Measurements from ENCODE around the gene CHGA.

CHGA gene

GRCh38 chr14:92939699-92940098 lies 16.7 kb downstream of the CHGA start:
- H3K4me3 ChIP-seq (ENCODE audit: low read length) = no peak overlapping the region
- DNase-seq (ENCODE audit: low read depth, low spot score) = no peak

- H3K4me3 ChIP-seq (ENCODE audit: low read length) = no peak overlapping the region
- DNase-seq (ENCODE audit: low read depth, low spot score) = no peak
These were observed 17.6 kb downstream of the CHGA start for GRCh38 chr14:92940543-92940942.

GRCh38 chr14:92941531-92941930 lies 18.6 kb downstream of the CHGA start:
- no peak for DNase-seq (ENCODE audit: low read depth, low spot score)

GRCh38 chr14:92942136-92942535 lies 19.2 kb downstream of the CHGA start:
- no peak for DNase-seq (ENCODE audit: low read depth, low spot score)
- H3K4me3 ChIP-seq (ENCODE audit: low read length) = no peak overlapping the region

More at GRCh38 chr14:92941531-92941930, 18.6 kb downstream of the CHGA start:
- H3K4me3 ChIP-seq (ENCODE audit: low read length) = no peak overlapping the region

GRCh38 chr14:92942576-92942975 lies 19.6 kb downstream of the CHGA start:
- DNase-seq (ENCODE audit: low read depth, low spot score) = no peak
- H3K4me3 ChIP-seq (ENCODE audit: low read length) = no peak overlapping the region

GRCh38 chr14:92942976-92943710 lies 20.2 kb downstream of the CHGA start:
- H3K4me3 ChIP-seq (ENCODE audit: low read length) = no peak overlapping the region

GRCh38 chr14:92943855-92944570 lies 21.1 kb downstream of the CHGA start:
- no peak overlapping the region for H3K4me3 ChIP-seq (ENCODE audit: low read length)
- DNase-seq (ENCODE audit: low read depth, low spot score) = no peak

More at GRCh38 chr14:92942976-92943710, 20.2 kb downstream of the CHGA start:
- no peak for DNase-seq (ENCODE audit: low read depth, low spot score)

- H3K4me3 ChIP-seq (ENCODE audit: low read length) = no peak overlapping the region
- DNase-seq (ENCODE audit: low read depth, low spot score) = no peak
These were observed 22.0 kb downstream of the CHGA start for GRCh38 chr14:92944976-92945375.

- no peak for DNase-seq (ENCODE audit: low read depth, low spot score)
These were observed 22.6 kb downstream of the CHGA start for GRCh38 chr14:92945544-92945943.

GRCh38 chr14:92945959-92946846 lies 23.3 kb downstream of the CHGA start:
- DNase-seq (ENCODE audit: low read depth, low spot score) = no peak
- H3K4me3 ChIP-seq (ENCODE audit: low read length) = no peak overlapping the region

More at GRCh38 chr14:92945544-92945943, 22.6 kb downstream of the CHGA start:
- no peak overlapping the region for H3K4me3 ChIP-seq (ENCODE audit: low read length)

GRCh38 chr14:92946847-92947545 lies 24.0 kb downstream of the CHGA start:
- DNase-seq (ENCODE audit: low read depth, low spot score) = no peak
- H3K4me3 ChIP-seq (ENCODE audit: low read length) = no peak overlapping the region

- DNase-seq (ENCODE audit: low read depth, low spot score) = no peak
- H3K4me3 ChIP-seq (ENCODE audit: low read length) = no peak overlapping the region
These were observed 25.7 kb downstream of the CHGA start for GRCh38 chr14:92948647-92949046.

GRCh38 chr14:92949496-92950192 lies 26.7 kb downstream of the CHGA start:
- H3K4me3 ChIP-seq (ENCODE audit: low read length) = no peak overlapping the region

GRCh38 chr14:92950193-92950540 lies 27.2 kb downstream of the CHGA start:
- no peak for DNase-seq (ENCODE audit: low read depth, low spot score)
- no peak overlapping the region for H3K4me3 ChIP-seq (ENCODE audit: low read length)

More at GRCh38 chr14:92949496-92950192, 26.7 kb downstream of the CHGA start:
- DNase-seq (ENCODE audit: low read depth, low spot score) = no peak

- no peak overlapping the region for H3K4me3 ChIP-seq (ENCODE audit: low read length)
- no peak for DNase-seq (ENCODE audit: low read depth, low spot score)
These were observed 27.8 kb downstream of the CHGA start for GRCh38 chr14:92950773-92951172.

GRCh38 chr14:92951261-92951660 lies 28.3 kb downstream of the CHGA start:
- no peak for DNase-seq (ENCODE audit: low read depth, low spot score)
- no peak overlapping the region for H3K4me3 ChIP-seq (ENCODE audit: low read length)

- H3K4me3 ChIP-seq (ENCODE audit: low read length) = no peak overlapping the region
- DNase-seq (ENCODE audit: low read depth, low spot score) = peak; percentile 66
These were observed 29.0 kb downstream of the CHGA start for GRCh38 chr14:92951912-92952471.
